HL-60 (cell line): ENCODE results near the gene ALG11.

Experiments used
- CTCF ChIP-seq: IDR thresholded peaks from one replicate; pipeline ENCODE4 v1.5.1; 2011; ENCODE audit warnings: low read length, control low read depth, inconsistent platforms; ENCODE audit not compliant: insufficient read depth
- POLR2AphosphoS5 ChIP-seq: IDR thresholded peaks from 2 replicates; pipeline ENCODE4 v1.6.1; 2012; ENCODE audit warnings: low read depth

- TF ChIP-seq CTCF (no peak), POLR2AphosphoS5 (no peak)
These were observed 23.8 kb downstream of the ALG11 start for GRCh38 chr13:52036037-52036436.
